ENCODE data around the gene MYH11.

MYH11 gene

GRCh38 chr16:15786501-15786900, 70.3 kb downstream of the MYH11 start:
- TF ChIP-seq GATA3 (IDR thresholded peaks at IDR 0.05; ENCODE audit: low read depth, low read length) (no peak), GATA2 (IDR thresholded peaks at IDR 0.05; ENCODE audit: low read depth, low read length) (no peak)

GRCh38 chr16:15785386-15786059, 71.3 kb downstream of the MYH11 start:
- no peak for TF ChIP-seq GATA3 (IDR thresholded peaks at IDR 0.05; ENCODE audit: low read depth, low read length)
- no peak for TF ChIP-seq GATA2 (IDR thresholded peaks at IDR 0.05; ENCODE audit: low read depth, low read length)

DNA sequence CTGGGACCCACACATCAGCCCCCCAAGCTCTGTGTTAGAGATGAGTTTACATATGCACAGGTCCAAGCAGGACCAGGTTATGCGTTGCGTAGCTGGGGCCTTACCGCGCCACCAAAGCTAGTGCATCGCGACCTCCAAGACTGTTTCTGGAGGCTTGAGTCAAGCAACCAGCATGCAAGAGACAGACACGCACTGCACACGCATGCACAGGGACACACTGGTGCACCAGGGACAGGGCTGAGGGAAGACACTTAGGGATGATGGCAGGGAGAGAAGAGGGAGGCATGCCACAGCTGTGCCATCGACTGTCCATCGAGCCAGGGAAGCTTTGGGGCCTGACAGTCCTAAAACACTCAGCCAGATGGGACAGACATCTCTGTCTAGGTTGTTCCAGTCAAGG, 72.8 kb downstream of the MYH11 start:
- TF ChIP-seq GATA2 (IDR thresholded peaks at IDR 0.05; ENCODE audit: low read depth, low read length), result no peak
- no peak for TF ChIP-seq GATA3 (IDR thresholded peaks at IDR 0.05; ENCODE audit: low read depth, low read length)

GRCh38 chr16:15782573-15783365, 74.1 kb downstream of the MYH11 start:
- TF ChIP-seq GATA3 (IDR thresholded peaks at IDR 0.05; ENCODE audit: low read depth, low read length), result no peak
- no peak for TF ChIP-seq GATA2 (IDR thresholded peaks at IDR 0.05; ENCODE audit: low read depth, low read length)

DNA sequence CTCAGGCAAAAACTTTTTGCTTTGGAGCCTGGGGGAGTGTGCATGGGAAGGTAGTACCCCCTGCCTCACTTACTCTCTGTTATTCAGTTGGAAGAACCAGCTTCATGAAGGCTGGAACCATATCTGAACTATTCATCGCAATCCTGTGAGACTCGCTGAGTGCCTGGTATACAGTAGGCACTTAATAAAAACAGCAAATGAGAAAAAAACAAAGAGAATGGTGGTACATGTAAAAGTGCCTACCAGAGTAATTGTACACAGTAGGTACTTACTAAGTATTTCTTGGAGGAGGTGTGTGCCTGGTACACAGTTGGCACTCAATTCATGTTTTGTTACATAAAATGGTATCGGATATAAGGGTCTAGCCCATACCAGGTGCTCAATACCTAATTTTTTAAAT, 75.2 kb downstream of the MYH11 start:
- no peak for TF ChIP-seq GATA3 (IDR thresholded peaks at IDR 0.05; ENCODE audit: low read depth, low read length)
- no peak for TF ChIP-seq GATA2 (IDR thresholded peaks at IDR 0.05; ENCODE audit: low read depth, low read length)

DNA sequence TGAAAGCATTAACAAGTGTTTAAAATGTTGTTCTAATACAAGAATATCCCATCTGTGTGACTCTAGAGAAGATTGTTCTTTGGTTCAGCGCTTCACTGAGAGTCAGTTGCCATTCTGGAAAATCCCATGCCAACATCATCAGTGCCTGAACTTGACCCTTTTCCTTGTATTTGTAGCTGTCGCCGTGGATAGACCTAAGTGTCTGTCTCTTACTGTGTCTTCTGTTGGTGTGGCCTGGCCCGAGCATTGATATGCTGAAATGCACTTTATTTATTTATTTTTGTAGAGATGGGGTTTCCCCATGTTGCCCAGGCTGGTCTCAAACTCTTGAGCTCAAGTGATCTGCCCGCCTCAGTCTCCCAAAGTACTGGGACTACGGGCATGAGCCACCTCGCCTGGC, 76.0 kb downstream of the MYH11 start:
- TF ChIP-seq GATA3 (IDR thresholded peaks at IDR 0.05; ENCODE audit: low read depth, low read length) (no peak), GATA2 (IDR thresholded peaks at IDR 0.05; ENCODE audit: low read depth, low read length) (no peak)

DNA sequence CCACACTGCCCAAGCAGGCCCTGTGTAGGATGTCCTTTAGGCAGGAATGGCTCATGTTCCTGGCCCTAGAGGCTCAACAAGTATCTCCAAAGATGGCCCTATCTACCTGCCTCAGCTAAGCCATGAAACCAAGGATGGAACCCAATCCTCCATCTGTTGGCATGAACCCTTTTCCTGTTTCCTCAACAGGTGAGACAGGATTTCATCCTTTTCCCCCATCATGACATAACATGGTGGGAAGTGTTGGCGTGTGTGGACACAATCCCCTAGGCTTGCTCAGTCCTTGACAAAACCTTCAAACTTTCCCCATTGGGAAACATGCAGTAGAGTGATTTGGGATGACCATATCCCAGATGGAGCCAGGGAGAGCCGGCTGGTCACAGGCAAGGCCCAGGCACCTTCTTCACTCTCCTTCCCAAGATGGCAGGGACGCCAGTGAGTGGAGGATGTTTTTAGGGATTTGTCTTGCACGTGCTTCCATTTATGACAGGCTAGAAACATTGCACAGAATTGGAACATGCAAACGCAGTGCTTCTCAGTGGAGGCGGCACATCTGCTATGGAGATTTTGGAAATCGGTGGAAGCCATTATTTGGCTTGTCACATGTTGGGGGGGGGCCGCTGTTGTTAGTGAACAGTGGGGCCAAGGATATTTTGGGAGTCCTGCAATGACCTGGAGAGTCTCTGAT, 77.0 kb downstream of the MYH11 start:
- TF ChIP-seq GATA3 (IDR thresholded peaks at IDR 0.05; ENCODE audit: low read depth, low read length) (no peak), GATA2 (IDR thresholded peaks at IDR 0.05; ENCODE audit: low read depth, low read length) (no peak)

DNA sequence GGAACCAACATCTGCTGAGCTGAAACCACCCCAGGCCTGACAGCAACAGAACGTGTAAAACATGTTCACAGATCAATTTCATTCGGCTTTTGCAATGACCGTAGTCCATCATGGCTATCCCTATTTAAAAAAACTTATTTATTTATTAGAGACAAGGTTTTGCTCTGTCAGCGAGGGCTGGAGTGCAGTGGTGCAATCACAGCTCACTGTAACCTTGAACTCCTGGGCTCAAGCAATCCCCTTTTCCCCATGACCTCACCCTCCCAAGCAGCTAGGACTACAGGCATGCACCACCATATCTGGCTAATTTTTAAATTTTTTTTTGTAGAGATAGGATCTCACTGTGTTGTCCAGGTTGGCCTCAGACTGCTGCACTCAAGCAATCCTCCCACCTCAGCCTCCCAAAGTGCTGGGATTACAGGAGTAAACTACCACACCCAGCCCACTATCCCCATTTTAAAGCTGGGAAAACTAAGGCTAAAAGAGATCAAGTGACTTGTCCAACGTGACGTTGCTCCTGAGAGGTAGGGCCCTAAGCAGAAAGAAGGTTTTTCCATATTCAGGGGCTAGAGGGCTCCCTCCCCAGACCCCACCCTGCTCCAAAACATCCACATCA, 77.7 kb downstream of the MYH11 start:
- no peak for TF ChIP-seq GATA2 (IDR thresholded peaks at IDR 0.05; ENCODE audit: low read depth, low read length)
- no peak for TF ChIP-seq GATA3 (IDR thresholded peaks at IDR 0.05; ENCODE audit: low read depth, low read length)

DNA sequence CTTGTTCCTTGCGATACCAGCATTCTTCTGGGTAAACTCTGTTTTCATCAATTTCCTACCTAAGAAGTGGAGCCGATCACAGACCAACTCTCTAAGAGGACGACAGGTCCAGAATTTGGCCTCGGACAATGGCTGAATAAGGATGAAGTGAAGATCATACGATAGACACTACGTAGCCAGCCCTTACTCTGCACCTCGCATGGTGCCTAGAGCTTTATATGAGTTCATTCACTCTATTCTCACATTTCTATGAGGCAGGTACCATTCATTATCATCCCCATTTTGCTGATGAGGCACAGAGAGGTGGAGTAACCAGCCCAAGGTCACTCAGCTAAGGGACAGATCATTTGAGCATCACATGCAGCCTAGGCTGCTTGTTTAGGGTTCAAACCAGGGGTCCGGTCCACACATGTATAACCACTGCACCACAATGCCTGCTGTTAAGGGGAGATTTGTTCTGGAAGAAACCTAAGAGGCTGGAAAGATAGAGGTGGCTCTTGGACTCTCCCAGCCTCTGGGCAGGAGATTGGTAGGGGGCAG, 78.6 kb downstream of the MYH11 start:
- TF ChIP-seq GATA3 (IDR thresholded peaks at IDR 0.05; ENCODE audit: low read depth, low read length) (no peak), GATA2 (IDR thresholded peaks at IDR 0.05; ENCODE audit: low read depth, low read length) (no peak)

- TF ChIP-seq GATA2 (IDR thresholded peaks at IDR 0.05; ENCODE audit: low read depth, low read length) (no peak), GATA3 (IDR thresholded peaks at IDR 0.05; ENCODE audit: low read depth, low read length) (no peak)
Measured at GRCh38 chr16:15777533-15778203, 79.2 kb downstream of the MYH11 start.

GRCh38 chr16:15776572-15776971, 80.3 kb downstream of the MYH11 start:
- no peak for TF ChIP-seq GATA3 (IDR thresholded peaks at IDR 0.05; ENCODE audit: low read depth, low read length)
- no peak for TF ChIP-seq GATA2 (IDR thresholded peaks at IDR 0.05; ENCODE audit: low read depth, low read length)

GRCh38 chr16:15775663-15776304, 81.0 kb downstream of the MYH11 start:
- TF ChIP-seq GATA2 (IDR thresholded peaks at IDR 0.05; ENCODE audit: low read depth, low read length) (no peak), GATA3 (IDR thresholded peaks at IDR 0.05; ENCODE audit: low read depth, low read length) (no peak)

GRCh38 chr16:15775209-15775608, 81.6 kb downstream of the MYH11 start:
- TF ChIP-seq GATA2 (IDR thresholded peaks at IDR 0.05; ENCODE audit: low read depth, low read length), result no peak
- no peak for TF ChIP-seq GATA3 (IDR thresholded peaks at IDR 0.05; ENCODE audit: low read depth, low read length)

Measured in SH-SY5Y (cell line).